WI38 (cell line): ENCODE results near the gene SLC27A4.

Experiments
- H3K4me3 ChIP-seq: 2 replicates; pipeline ENCODE4 v1.5.1; 2011; ENCODE audit warnings: low read depth, mild to moderate bottlenecking, control low read depth, low read length
- CTCF ChIP-seq: IDR thresholded peaks from 2 replicates; pipeline ENCODE4 v1.5.1; 2012; ENCODE audit warnings: low read depth, mild to moderate bottlenecking, control low read depth, low read length

Gene SLC27A4

GRCh38 chr9:128409978-128410377 is 69.7 kb downstream of the SLC27A4 start:
- peak; percentile 29; the same call in 1 of the 2 replicates for TF ChIP-seq CTCF
- no peak overlapping the region for H3K4me3 ChIP-seq
